Naive thymus-derived CD8-positive, alpha-beta T cell (primary cell): ENCODE data around the gene NUBP1. TPM values are rescaled to one million over a fixed set of nuclear protein-coding genes. Genes with fewer than 3 reads are reported as not detected.
A peak's percentile ranks its signal among the peaks of the same experiment; 100 is the strongest.
"Not testable (repeated sequence)": the region's sequence is repeated elsewhere in the genome, so short reads cannot be mapped to it uniquely, and the experiment has no call there.

Experiments used
- ATAC-seq, 2 donors: fragments of 150-1000 bp; cut with Tn5 transposase in 1 of 2; sonication (Bioruptor Pico), chemical (Tn5 transposase) in 1 of 2; 1 replicate in 1 of 2; 2 replicates in 1 of 2; pipeline ENCODE4 v1.10.0; 2021; ENCODE audit warnings: mild to moderate bottlenecking in 2 of 2, moderate library complexity in 2 of 2
- POLR2A ChIA-PET: fragments of 350-600 bp; sonication (Branson Sonifier 250); formaldehyde crosslinking; loops from one replicate; lab custom pipeline; 2021; ENCODE audit warnings: antibody characterized with exemption; lab: Charles Lee
- DNase-seq, 10 donors: peaks; one replicate each; pipeline versions ENCODE4 v3.0.0 to v3.0.0-alpha.2; 2020 to 2022
- H3K27ac Mint-ChIP-seq, 10 donors: one replicate each; pipeline ENCODE4 v1.8.0; 2020 to 2022; ENCODE audit warnings: mild to moderate bottlenecking in 10 of 10, mixed read lengths in 10 of 10, moderate library complexity in 4 of 10, inconsistent platforms in 1 of 10
- H3K27me3 Mint-ChIP-seq, 5 donors: one replicate each; pipeline ENCODE4 v1.8.0; 2021 to 2022; ENCODE audit warnings: mixed read lengths in 5 of 5
- H3K36me3 Mint-ChIP-seq, 3 donors: one replicate each; pipeline ENCODE4 v1.8.0; 2020 to 2022; ENCODE audit warnings: mixed read lengths in 3 of 3, mild to moderate bottlenecking in 2 of 3, inconsistent platforms in 1 of 3
- H3K4me1 Mint-ChIP-seq, 4 donors: one replicate each; pipeline ENCODE4 v1.8.0; 2021 to 2022; ENCODE audit warnings: mixed read lengths in 4 of 4
- H3K4me3 Mint-ChIP-seq, 10 donors: one replicate each; pipeline ENCODE4 v1.8.0; 2020 to 2022; ENCODE audit warnings: mild to moderate bottlenecking in 10 of 10, mixed read lengths in 10 of 10, moderate library complexity in 6 of 10, inconsistent platforms in 1 of 10
- H3K9me3 Mint-ChIP-seq, 9 donors: one replicate each; pipeline ENCODE4 v1.8.0; 2020 to 2022; ENCODE audit warnings: mixed read lengths in 9 of 9, mild to moderate bottlenecking in 3 of 9, inconsistent platforms in 1 of 9, moderate library complexity in 1 of 9
- polyA plus RNA-seq, 3 donors: library from polyadenylated mRNA; unstranded; fragments of 300-500 nt; fragmentation: Illumina TruSeq; gene quantifications; one replicate each; pipeline ENCODE4 v1.2.3, GENCODE V29; 2021
- total RNA-seq, 8 experiments: library from RNA in 2 of 8; stranded (reverse) in 2 of 8; gene quantifications; one replicate each; pipeline ENCODE4 v1.2.3 and lab custom pipeline; 2021 to 2026

NUBP1 gene
- total and polyA plus RNA-seq, 5 experiments from 2014 or later = 22.7 to 34.5 (median 29.7) TPM

- no peak for DNase-seq
- no peak for ATAC-seq
Measured at GRCh38 chr16:10738231-10739077, 5.2 kb upstream of the NUBP1 start.

DNA sequence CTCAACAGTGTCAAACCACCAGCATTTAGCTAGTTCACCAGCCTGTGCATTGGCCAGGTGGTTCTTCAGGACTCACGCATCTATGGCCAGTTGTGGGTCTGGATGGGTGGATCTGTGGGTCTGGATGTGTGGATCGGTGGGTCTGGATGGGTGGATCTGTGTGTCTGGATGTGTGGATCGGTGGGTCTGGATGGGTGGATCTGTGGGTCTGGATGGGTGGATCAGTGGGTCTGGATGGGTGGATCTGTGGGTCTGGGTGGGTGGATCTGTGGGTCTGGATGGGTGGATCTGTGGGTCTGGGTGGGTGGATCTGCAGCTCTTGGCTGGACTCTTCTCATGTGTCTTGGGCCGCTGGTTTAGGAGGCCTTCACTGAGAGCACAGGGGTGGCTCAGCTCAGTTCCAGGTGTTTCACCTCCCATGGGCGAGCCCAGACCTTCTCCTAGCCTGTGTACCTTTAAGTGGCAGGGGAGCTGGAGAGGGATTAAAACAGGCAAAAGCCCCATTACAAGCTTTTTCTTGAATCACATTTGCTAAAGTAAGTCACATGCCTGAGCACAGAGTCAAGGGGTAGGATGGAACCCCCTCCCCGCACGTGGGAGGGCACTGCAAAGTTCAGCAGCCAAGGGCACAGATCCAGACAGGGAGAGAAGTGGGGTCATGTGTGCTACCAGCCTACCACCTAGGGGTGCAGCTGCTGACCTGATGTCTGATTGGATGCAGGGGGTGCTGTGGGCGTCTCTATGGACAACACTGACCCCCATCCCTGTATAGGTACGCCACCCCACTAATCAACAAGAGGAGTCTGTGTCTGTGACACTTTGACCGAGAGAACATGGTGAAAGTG is 3.4 kb upstream of the NUBP1 start:
- peak overlapping the region in 2 of 10 donors; percentile 4 to 27 for H3K4me3 Mint-ChIP-seq
- no peaks in the 10 kb centered on the region for H3K27me3 Mint-ChIP-seq
- POLR2A ChIA-PET = interaction anchor here (0.6 kb wide), 1 partner anchor 233 kb away, joined by 4 read pairs; no protein-coding TSS in a partner anchor
- DNase-seq = no peak
- H3K27ac Mint-ChIP-seq = peak overlapping the region in 5 of 10 donors; percentile 22 to 70 (median 48)
- H3K4me1 Mint-ChIP-seq = peaks cover 14 to 43% (median 33%) of the 10 kb centered on the region in 4 donors
- H3K36me3 Mint-ChIP-seq = peaks cover 0 to under 1% (median 0%) of the 10 kb centered on the region in 3 donors
- ATAC-seq = no peak
- H3K9me3 Mint-ChIP-seq = no peaks in the 10 kb centered on the region

More at GRCh38 chr16:10738231-10739077, 5.2 kb upstream of the NUBP1 start:
- peak overlapping the region in 1 of 10 donors; percentile 39 for H3K27ac Mint-ChIP-seq
- H3K4me3 Mint-ChIP-seq = peak overlapping the region in 1 of 10 donors; percentile 24
- POLR2A ChIA-PET = no interaction called here
- peaks cover 0 to under 1% (median 0%) of the 10 kb centered on the region in 9 donors for H3K9me3 Mint-ChIP-seq
- no peaks in the 10 kb centered on the region for H3K36me3 Mint-ChIP-seq
- H3K27me3 Mint-ChIP-seq = no peaks in the 10 kb centered on the region
- H3K4me1 Mint-ChIP-seq = peaks cover 8 to 31% (median 21%) of the 10 kb centered on the region in 4 donors

DNA sequence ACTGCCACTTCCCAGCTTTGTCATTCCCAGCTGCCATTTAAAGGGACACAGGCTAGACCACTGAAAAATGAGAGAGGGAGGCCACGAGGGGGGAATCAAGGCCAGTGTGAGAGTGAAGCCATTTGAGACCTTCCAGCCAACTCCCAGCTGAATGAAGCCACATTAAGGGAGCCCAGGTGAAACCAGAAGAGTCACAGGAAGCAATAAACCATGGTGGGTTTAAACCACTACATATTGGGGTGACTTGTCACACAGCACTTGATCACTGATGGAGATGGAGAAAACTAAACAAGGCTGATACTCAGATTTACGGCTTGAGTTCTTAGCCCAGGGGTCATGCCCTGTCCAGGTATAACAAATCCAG is 2.8 kb upstream of the NUBP1 start:
- H3K4me3 Mint-ChIP-seq = peak overlapping the region in 5 of 10 donors; percentile 7 to 40 (median 27)

DNA sequence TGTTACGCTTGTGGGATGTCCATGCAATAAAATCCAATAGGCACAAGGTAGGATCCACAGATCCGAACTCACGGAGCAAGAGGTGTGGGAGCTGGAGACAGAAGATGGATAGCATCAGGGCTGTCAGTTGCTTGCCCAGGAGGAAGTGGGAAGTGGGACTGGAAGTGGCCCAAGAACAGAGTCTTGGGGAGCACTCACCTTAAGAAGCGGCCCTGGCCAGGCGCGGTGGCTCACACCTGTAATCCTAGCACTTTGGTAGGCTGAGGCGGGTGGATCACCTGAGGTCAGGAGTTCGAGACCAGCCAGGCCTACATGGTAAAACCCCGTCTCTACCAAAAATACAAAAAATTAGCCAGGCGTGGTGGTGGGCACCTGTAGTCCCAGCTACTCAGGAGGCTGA is 2.4 kb upstream of the NUBP1 start:
- ATAC-seq, H3K9me3 Mint-ChIP-seq, DNase-seq, H3K27me3 Mint-ChIP-seq, POLR2A ChIA-PET: not testable (repeated sequence)
- peaks cover 0 to 10% (median 0%) of the 10 kb centered on the region in 3 donors for H3K36me3 Mint-ChIP-seq
- peak overlapping the region in 5 of 10 donors; percentile 7 to 40 (median 26) for H3K4me3 Mint-ChIP-seq
- H3K27ac Mint-ChIP-seq = peak overlapping the region in 3 of 10 donors; percentile 11 to 77 (median 66)
- peaks cover 18 to 50% (median 42%) of the 10 kb centered on the region in 4 donors for H3K4me1 Mint-ChIP-seq

More for the DNA sequence above, 2.8 kb upstream of the NUBP1 start:
- H3K27me3 Mint-ChIP-seq = no peaks in the 10 kb centered on the region
- peaks cover 18 to 49% (median 39%) of the 10 kb centered on the region in 4 donors for H3K4me1 Mint-ChIP-seq
- H3K36me3 Mint-ChIP-seq = peaks cover 0 to 6% (median 0%) of the 10 kb centered on the region in 3 donors
- H3K9me3 Mint-ChIP-seq = no peaks in the 10 kb centered on the region
- H3K27ac Mint-ChIP-seq = peak overlapping the region in 4 of 10 donors; percentile 22 to 77 (median 67)
- ATAC-seq = no peak
- POLR2A ChIA-PET = interaction anchor here (0.6 kb wide), 1 partner anchor 234 kb away, joined by 4 read pairs; no protein-coding TSS in a partner anchor
- no peak for DNase-seq

GRCh38 chr16:10741844-10742243 is 1.8 kb upstream of the NUBP1 start:
- H3K27ac Mint-ChIP-seq = peak overlapping the region in 1 of 10 donors; percentile 15
- POLR2A ChIA-PET = no interaction called here
- peaks cover 18 to 52% (median 44%) of the 10 kb centered on the region in 4 donors for H3K4me1 Mint-ChIP-seq
- H3K36me3 Mint-ChIP-seq = peaks cover 0 to 16% (median 0%) of the 10 kb centered on the region in 3 donors
- no peak for DNase-seq
- H3K27me3 Mint-ChIP-seq = no peaks in the 10 kb centered on the region
- ATAC-seq = no peak
- no peaks in the 10 kb centered on the region for H3K9me3 Mint-ChIP-seq
- H3K4me3 Mint-ChIP-seq = no peak overlapping the region

GRCh38 chr16:10743227-10743609 is 424 bp upstream of the NUBP1 start:
- H3K4me3 Mint-ChIP-seq = peak overlapping the region; percentile 91 to 98 (median 95)
- H3K27ac Mint-ChIP-seq = peak overlapping the region; percentile 96 to 100 (median 99)
- H3K27me3 Mint-ChIP-seq = no peaks in the 10 kb centered on the region
- peaks cover 0 to 30% (median 2%) of the 10 kb centered on the region in 3 donors for H3K36me3 Mint-ChIP-seq
- ATAC-seq = no peak
- DNase-seq = no peak
- no peaks in the 10 kb centered on the region for H3K9me3 Mint-ChIP-seq
- POLR2A ChIA-PET = interaction anchor here (0.9 to 2.1 kb wide), 4 partner anchors 28 to 1652 kb away, joined by 3 to 7 read pairs (median 6); partner anchors contain the start of genes ATF7IP2, DEXI and HAPSTR1
- peaks cover 18 to 46% (median 43%) of the 10 kb centered on the region in 4 donors for H3K4me1 Mint-ChIP-seq

DNA sequence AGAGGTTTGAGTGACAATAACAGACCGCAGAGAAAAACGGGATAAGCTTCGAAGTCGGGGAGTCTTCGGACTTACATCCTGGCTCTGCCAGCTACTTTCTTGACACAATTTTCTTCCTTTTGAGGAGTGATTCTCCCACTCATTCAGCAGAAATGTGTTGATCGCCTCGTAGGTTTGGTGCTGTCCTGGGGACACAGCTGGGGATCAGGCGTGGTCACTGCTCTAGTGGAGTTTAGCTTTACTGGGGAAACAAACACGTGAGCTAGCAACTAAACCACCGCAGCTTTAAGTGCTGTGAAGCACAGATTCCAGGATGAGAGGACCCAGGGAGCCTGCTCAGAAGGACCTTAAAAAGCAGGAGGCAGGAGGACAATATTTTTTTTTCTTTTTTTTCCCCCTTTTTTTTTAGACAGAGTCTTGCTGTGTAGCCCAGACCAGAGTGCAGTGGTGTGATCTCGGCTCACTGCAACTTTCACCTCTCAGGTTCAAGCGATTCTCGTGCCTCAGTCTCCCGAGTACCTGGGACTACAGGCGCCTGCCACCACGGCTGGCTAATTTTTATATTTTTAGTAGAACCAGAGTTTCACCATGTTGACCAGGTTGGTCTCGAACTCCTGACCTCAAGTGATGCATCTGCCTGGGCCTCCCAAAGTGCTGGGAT is 858 bp downstream of the NUBP1 start:
- Mint-ChIP-seq H3K27ac (peak overlapping the region; percentile 96 to 100 (median 99)), H3K4me3 (peak overlapping the region; percentile 91 to 98 (median 95)), H3K27me3 (no peaks in the 10 kb centered on the region), H3K4me1 (peaks cover 18 to 50% (median 47%) of the 10 kb centered on the region in 4 donors), H3K9me3 (no peaks in the 10 kb centered on the region), H3K36me3 (peaks cover 3 to 43% (median 10%) of the 10 kb centered on the region in 3 donors)
- no peak for DNase-seq
- no peak for ATAC-seq
- POLR2A ChIA-PET = interaction anchor here (0.5 to 2.1 kb wide), 7 partner anchors 9 to 1653 kb away, joined by 3 to 7 read pairs (median 5); partner anchors contain the start of genes ATF7IP2, DEXI and HAPSTR1

DNA sequence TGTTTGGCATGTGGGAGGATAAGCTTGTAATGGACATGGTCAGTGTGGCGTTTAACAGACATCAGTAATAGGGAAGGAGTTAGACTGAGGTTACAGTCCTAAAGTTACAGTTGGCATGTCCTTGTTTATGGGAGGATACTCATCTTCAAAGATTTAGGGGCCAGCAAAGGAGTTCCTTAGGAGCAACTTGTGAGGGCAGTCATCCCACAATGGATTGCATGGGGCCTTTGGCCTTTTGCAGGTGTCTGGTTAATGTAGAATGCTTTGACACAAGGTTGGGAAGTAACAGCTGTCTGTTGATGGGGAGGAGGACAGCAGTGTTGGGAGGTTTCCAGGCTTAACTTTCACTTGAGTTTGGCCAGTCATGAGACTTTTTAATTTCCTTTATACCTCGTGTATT is 2.2 kb downstream of the NUBP1 start:
- peaks cover 16 to 45% (median 43%) of the 10 kb centered on the region in 4 donors for H3K4me1 Mint-ChIP-seq

DNA sequence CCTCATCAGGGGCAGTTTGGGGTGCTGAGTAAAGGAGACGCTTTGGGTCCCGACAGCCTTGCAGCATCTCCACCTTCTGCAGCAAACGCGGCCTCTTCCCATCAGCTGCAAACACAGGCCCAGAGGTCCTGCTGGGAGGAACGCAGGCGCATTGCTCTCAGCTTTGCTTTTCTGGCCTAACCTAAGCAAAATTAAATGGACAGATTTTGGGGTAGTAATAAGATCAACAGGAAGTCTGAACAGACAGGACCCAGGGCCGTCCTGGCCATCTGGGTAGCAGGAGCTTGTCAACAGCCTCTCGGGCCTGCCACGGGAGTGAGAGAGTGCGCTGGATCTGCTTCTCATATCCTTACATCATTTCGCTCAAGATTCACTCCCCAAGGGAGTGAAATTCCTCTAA is 7.2 kb downstream of the NUBP1 start:
- DNase-seq (no peak), ATAC-seq (no peak)
- Mint-ChIP-seq H3K9me3 (no peaks in the 10 kb centered on the region), H3K27me3 (no peaks in the 10 kb centered on the region), H3K36me3 (peaks cover 3 to 90% (median 28%) of the 10 kb centered on the region in 3 donors), H3K4me1 (peaks cover 0 to 41% (median 20%) of the 10 kb centered on the region in 4 donors), H3K4me3 (no peak overlapping the region), H3K27ac (peak overlapping the region in 1 of 10 donors; percentile 53)
- POLR2A ChIA-PET = no interaction called here

More for the DNA sequence above, 2.2 kb downstream of the NUBP1 start:
- ATAC-seq (no peak), DNase-seq (no peak)
- POLR2A ChIA-PET = no interaction called here
- no peaks in the 10 kb centered on the region for H3K9me3 Mint-ChIP-seq
- no peaks in the 10 kb centered on the region for H3K27me3 Mint-ChIP-seq
- peak overlapping the region in 9 of 10 donors; percentile 8 to 65 (median 39) for H3K4me3 Mint-ChIP-seq
- peak overlapping the region in 4 of 10 donors; percentile 4 to 38 (median 12) for H3K27ac Mint-ChIP-seq
- H3K36me3 Mint-ChIP-seq = peaks cover 3 to 55% (median 18%) of the 10 kb centered on the region in 3 donors

- Mint-ChIP-seq H3K27me3 (no peaks in the 10 kb centered on the region), H3K9me3 (no peaks in the 10 kb centered on the region), H3K36me3 (peaks cover 3 to 89% (median 28%) of the 10 kb centered on the region in 3 donors), H3K4me3 (no peak overlapping the region), H3K27ac (no peak overlapping the region), H3K4me1 (peaks cover 0 to 40% (median 17%) of the 10 kb centered on the region in 4 donors)
- POLR2A ChIA-PET = no interaction called here
- DNase-seq = no peak
- ATAC-seq = no peak
Measured at GRCh38 chr16:10751291-10751697, 7.7 kb downstream of the NUBP1 start.

- DNase-seq (peak in 1 of 10 donors; percentile 21), ATAC-seq (peak in 1 of 2 donors; percentile 37)
- POLR2A ChIA-PET = interaction anchor here (1.5 kb wide), 1 partner anchor 9 kb away, joined by 4 read pairs; the partner anchor contains the start of gene NUBP1
- no peaks in the 10 kb centered on the region for H3K9me3 Mint-ChIP-seq
- no peaks in the 10 kb centered on the region for H3K27me3 Mint-ChIP-seq
- H3K4me3 Mint-ChIP-seq = peak overlapping the region in 1 of 10 donors; percentile 52
- peaks cover 0 to 36% (median 13%) of the 10 kb centered on the region in 4 donors for H3K4me1 Mint-ChIP-seq
- H3K36me3 Mint-ChIP-seq = peaks cover 3 to 89% (median 28%) of the 10 kb centered on the region in 3 donors
- peak overlapping the region in 2 of 10 donors; percentile 46 to 79 for H3K27ac Mint-ChIP-seq
Measured at GRCh38 chr16:10752843-10753523, 9.3 kb downstream of the NUBP1 start.
